Astrocyte (in vitro differentiated cells and primary cell): ENCODE results near the gene PDE4C. TPM values are rescaled to one million over a fixed set of nuclear protein-coding genes. Genes with fewer than 3 reads are reported as not detected.

Experiments used
- DNase-seq: peaks from one replicate; pipeline ENCODE4 v3.0.0-alpha.2; 2010; ENCODE audit warnings: low read depth
- FAIRE-seq: peaks from 2 replicates; lab custom pipeline; 2011; peaks lifted over from hg19 to GRCh38; lab: Jason Lieb, UNC
- H2AFZ ChIP-seq: 2 replicates; pipeline ENCODE4 v1.6.0; 2012; ENCODE audit warnings: low read depth, low read length, inconsistent platforms
- H3K27ac ChIP-seq: 2 replicates; pipeline ENCODE4 v1.5.1; 2011; ENCODE audit warnings: low read depth, low read length, inconsistent platforms
- H3K27me3 ChIP-seq: 2 replicates; pipeline ENCODE4 v1.6.0; 2011; ENCODE audit warnings: low read length, inconsistent platforms; ENCODE audit not compliant: insufficient read depth
- H3K36me3 ChIP-seq: 2 replicates; pipeline ENCODE4 v1.5.1; 2011; ENCODE audit warnings: low read length, inconsistent platforms; ENCODE audit not compliant: insufficient read depth
- H3K4me1 ChIP-seq: 2 replicates; pipeline ENCODE4 v1.5.1; 2011; ENCODE audit warnings: low read length, inconsistent platforms; ENCODE audit not compliant: insufficient read depth
- H3K4me2 ChIP-seq: 2 replicates; pipeline ENCODE4 v1.6.0; 2012; ENCODE audit warnings: low read length, inconsistent platforms
- H3K4me3 ChIP-seq: 2 replicates; pipeline ENCODE4 v1.5.1; 2011; ENCODE audit warnings: low read depth, mild to moderate bottlenecking, low read length, inconsistent platforms; ENCODE audit not compliant: insufficient read depth
- H3K79me2 ChIP-seq: 2 replicates; pipeline ENCODE4 v1.6.0; 2012; ENCODE audit warnings: mild to moderate bottlenecking, low read length, inconsistent platforms; ENCODE audit not compliant: insufficient read depth
- H3K9ac ChIP-seq: 2 replicates; pipeline ENCODE4 v1.6.0; 2012; ENCODE audit warnings: mild to moderate bottlenecking, low read length, inconsistent platforms
- H3K9me3 ChIP-seq: 2 replicates; pipeline ENCODE4 v1.5.1; 2012; ENCODE audit warnings: low read depth, mild to moderate bottlenecking, low read length, inconsistent platforms; ENCODE audit not compliant: insufficient read depth
- H4K20me1 ChIP-seq: 2 replicates; pipeline ENCODE4 v1.6.0; 2012; ENCODE audit warnings: low read length, inconsistent platforms; ENCODE audit not compliant: insufficient read depth
- H3K27ac Mint-ChIP-seq: one replicate; pipeline ENCODE4 v1.8.0; 2021; ENCODE audit warnings: mild to moderate bottlenecking, mixed read lengths; ENCODE audit not compliant: unreplicated experiment
- H3K27me3 Mint-ChIP-seq: one replicate; pipeline ENCODE4 v1.8.0; 2021; ENCODE audit warnings: low read depth, mixed read lengths; ENCODE audit not compliant: unreplicated experiment
- H3K36me3 Mint-ChIP-seq: one replicate; pipeline ENCODE4 v1.8.0; 2021; ENCODE audit warnings: low read depth, mixed read lengths; ENCODE audit not compliant: unreplicated experiment
- H3K4me1 Mint-ChIP-seq: one replicate; pipeline ENCODE4 v1.8.0; 2021; ENCODE audit warnings: low read depth, mixed read lengths; ENCODE audit not compliant: unreplicated experiment
- H3K4me3 Mint-ChIP-seq: one replicate; pipeline ENCODE4 v1.8.0; 2021; ENCODE audit warnings: mild to moderate bottlenecking, moderate library complexity, mixed read lengths; ENCODE audit not compliant: unreplicated experiment
- H3K9me3 Mint-ChIP-seq: one replicate; pipeline ENCODE4 v1.8.0; 2021; ENCODE audit warnings: mild to moderate bottlenecking, mixed read lengths; ENCODE audit not compliant: unreplicated experiment
- CTCF ChIP-seq: IDR thresholded peaks from 2 replicates; pipeline ENCODE4 v1.5.1; 2011; ENCODE audit warnings: low read depth, mild to moderate bottlenecking, inconsistent platforms, low read length, moderate library complexity; ENCODE audit not compliant: insufficient read depth
- EZH2 ChIP-seq: IDR thresholded peaks from 2 replicates; pipeline ENCODE4 v1.6.1; 2012; ENCODE audit warnings: mild to moderate bottlenecking, low read length, inconsistent platforms; ENCODE audit not compliant: insufficient read depth
- total RNA-seq: library from RNA; stranded (reverse); gene quantifications from 2 replicates; pipeline ENCODE4 v1.2.1, GENCODE V29; 2021

Gene PDE4C
- total RNA-seq, 1 donor from 2014 or later = 0.64 TPM

GRCh38 chr19:18225355-18225701, 910 bp downstream of the PDE4C start:
- Histone ChIP-seq H3K27me3 (peaks cover 18% of the 10 kb centered on the region), H3K79me2 (no peaks in the 10 kb centered on the region), H2AFZ (peak overlapping the region; percentile 76), H3K4me3 (no peak overlapping the region), H3K27ac (no peak overlapping the region), H3K4me1 (peaks cover 9% of the 10 kb centered on the region), H3K36me3 (no peaks in the 10 kb centered on the region), H4K20me1 (no peaks in the 10 kb centered on the region), H3K4me2 (peak overlapping the region; percentile 81), H3K9me3 (no peaks in the 10 kb centered on the region), H3K9ac (peak overlapping the region; percentile 72)
- Mint-ChIP-seq H3K36me3 (no peaks in the 10 kb centered on the region), H3K27ac (peak overlapping the region; percentile 47), H3K4me3 (no peak overlapping the region), H3K4me1 (no peaks in the 10 kb centered on the region), H3K9me3 (no peaks in the 10 kb centered on the region), H3K27me3 (peaks cover 19% of the 10 kb centered on the region)
- FAIRE-seq = no peak
- TF ChIP-seq CTCF (no peak), EZH2 (no peak)
- no peak for DNase-seq

GRCh38 chr19:18224525-18225354, 1.5 kb downstream of the PDE4C start:
- FAIRE-seq (peak; percentile 100), DNase-seq (peak; percentile 93)
- Histone ChIP-seq H3K9ac (peak overlapping the region; percentile 72), H3K4me1 (peaks cover 9% of the 10 kb centered on the region), H3K27me3 (peaks cover 17% of the 10 kb centered on the region), H3K4me3 (peak overlapping the region; percentile 38), H2AFZ (peak overlapping the region; percentile 76), H4K20me1 (no peaks in the 10 kb centered on the region), H3K36me3 (no peaks in the 10 kb centered on the region), H3K4me2 (peak overlapping the region; percentile 81), H3K79me2 (no peaks in the 10 kb centered on the region), H3K9me3 (no peaks in the 10 kb centered on the region), H3K27ac (no peak overlapping the region)
- no peaks in the 10 kb centered on the region for H3K36me3 Mint-ChIP-seq
- peak overlapping the region; percentile 92 for H3K27ac Mint-ChIP-seq
- TF ChIP-seq EZH2 (no peak), CTCF (no peak)
- peaks cover 4% of the 10 kb centered on the region for H3K4me1 Mint-ChIP-seq
- no peaks in the 10 kb centered on the region for H3K9me3 Mint-ChIP-seq
- H3K4me3 Mint-ChIP-seq = peak overlapping the region; percentile 86
- H3K27me3 Mint-ChIP-seq = peaks cover 21% of the 10 kb centered on the region

- Histone ChIP-seq H3K4me1 (peaks cover 9% of the 10 kb centered on the region), H3K79me2 (no peaks in the 10 kb centered on the region), H3K27me3 (peaks cover 16% of the 10 kb centered on the region), H3K27ac (no peak overlapping the region), H3K4me3 (peak overlapping the region; percentile 38), H3K36me3 (no peaks in the 10 kb centered on the region), H3K9ac (peak overlapping the region; percentile 45), H3K4me2 (peak overlapping the region; percentile 81), H3K9me3 (no peaks in the 10 kb centered on the region), H2AFZ (peak overlapping the region; percentile 69), H4K20me1 (no peaks in the 10 kb centered on the region)
- Mint-ChIP-seq H3K4me3 (peak overlapping the region; percentile 86), H3K9me3 (no peaks in the 10 kb centered on the region), H3K27ac (peak overlapping the region; percentile 92), H3K27me3 (peaks cover 20% of the 10 kb centered on the region), H3K4me1 (peaks cover 5% of the 10 kb centered on the region), H3K36me3 (no peaks in the 10 kb centered on the region)
- no peak for DNase-seq
- TF ChIP-seq CTCF (no peak), EZH2 (no peak)
- FAIRE-seq = no peak
These were observed 2.2 kb downstream of the PDE4C start for GRCh38 chr19:18223860-18224524.
